B cell (primary cell): ENCODE data around the gene QKI. TPM values are rescaled to one million over a fixed set of nuclear protein-coding genes. Genes with fewer than 3 reads are reported as not detected.

Experiments
- ATAC-seq: fragments of 200-7000 bp; cut with Tn5 transposase; one replicate; pipeline ENCODE4 v1.10.0; 2021; ENCODE audit warnings: low read depth, mild to moderate bottlenecking, moderate number of reproducible peaks, moderate library complexity
- CTCF ChIA-PET: fragments of 350-600 bp; sonication (Branson Sonifier 250); formaldehyde crosslinking; loops from one replicate; lab custom pipeline; 2021; ENCODE audit warnings: antibody characterized with exemption, inconsistent platforms; lab: Charles Lee
- POLR2A ChIA-PET: fragments of 350-600 bp; sonication (Branson Sonifier 250); formaldehyde crosslinking; loops from one replicate; lab custom pipeline; 2021; ENCODE audit warnings: antibody characterized with exemption; lab: Charles Lee
- DNase-seq: peaks from one replicate; pipeline ENCODE4 v3.0.0; 2013
- H2AFZ ChIP-seq: 2 replicates; pipeline ENCODE4 v1.6.1; 2012; ENCODE audit warnings: mild to moderate bottlenecking, low read depth, low read length; ENCODE audit not compliant: insufficient read depth, poor library complexity, severe bottlenecking
- H3K27ac ChIP-seq, 2 donors: 1 replicate in 1 of 2; 2 replicates in 1 of 2; pipeline ENCODE4 v1.5.1; 2012 to 2013; ENCODE audit warnings: low read length in 2 of 2, mild to moderate bottlenecking in 2 of 2, moderate library complexity in 1 of 2
- H3K27me3 ChIP-seq, 4 experiments: fragments of 200-600 bp in 1 of 4; sonication (generic) in 1 of 4; replicated peaks in 1 of 4; 1 replicate in 2 of 4; 2 replicates in 2 of 4; pipeline versions ENCODE4 v1.6.1 to v1.7.0; 2013 to 2016; ENCODE audit warnings: low read length in 3 of 4, mild to moderate bottlenecking in 2 of 4, mixed read lengths in 1 of 4, moderate library complexity in 1 of 4; ENCODE audit not compliant: insufficient read depth in 4 of 4, control insufficient read depth in 3 of 4; ENCODE audit errors: control extremely low read depth in 1 of 4
- H3K36me3 ChIP-seq, 2 experiments: replicated peaks in 1 of 2; 1 replicate in 1 of 2; 2 replicates in 1 of 2; pipeline versions ENCODE4 v1.6.1 to v1.7.1; 2013; ENCODE audit warnings: low read length in 1 of 2; ENCODE audit not compliant: insufficient read depth in 2 of 2, control insufficient read depth in 1 of 2; ENCODE audit errors: control extremely low read depth in 1 of 2, extremely low read depth in 1 of 2
- H3K4me1 ChIP-seq, 2 donors: fragments of 200-600 bp in 1 of 2; sonication (generic) in 1 of 2; 1 replicate in 1 of 2; 2 replicates in 1 of 2; pipeline versions ENCODE4 v1.5.1 to v1.6.1; 2013 to 2017; ENCODE audit warnings: low read length in 2 of 2; ENCODE audit not compliant: control insufficient read depth in 2 of 2, insufficient read depth in 2 of 2
- H3K4me2 ChIP-seq: replicated peaks from 2 replicates; pipeline ENCODE3; 2012; ENCODE audit warnings: mild to moderate bottlenecking, low read depth, low read length; ENCODE audit not compliant: poor library complexity, severe bottlenecking
- H3K4me3 ChIP-seq, 5 experiments: fragments of 200-600 bp in 1 of 5; sonication (generic) in 1 of 5; 1 replicate in 3 of 5; 2 replicates in 2 of 5; pipeline versions ENCODE4 v1.5.1 to v1.7.0; 2011 to 2016; ENCODE audit warnings: low read length in 4 of 5, mild to moderate bottlenecking in 4 of 5, low read depth in 2 of 5, control low read depth in 1 of 5, moderate library complexity in 1 of 5; ENCODE audit not compliant: insufficient read depth in 1 of 5; ENCODE audit errors: control extremely low read depth in 1 of 5, extremely low read depth in 1 of 5
- H3K79me2 ChIP-seq: fragments of 200-600 bp; sonication (generic); one replicate; pipeline ENCODE4 v1.6.0; 2016; ENCODE audit warnings: low read length; ENCODE audit not compliant: control insufficient read depth, insufficient read depth
- H3K9ac ChIP-seq: fragments of 200-600 bp; sonication (generic); 2 replicates; pipeline ENCODE4 v1.6.1; 2017; ENCODE audit warnings: mild to moderate bottlenecking, low read length, moderate library complexity
- H3K9me3 ChIP-seq, 3 donors: one replicate each; pipeline versions ENCODE4 v1.6.1 to v1.7.1; 2013; ENCODE audit warnings: low read length in 2 of 3; ENCODE audit not compliant: control insufficient read depth in 2 of 3, insufficient read depth in 1 of 3; ENCODE audit errors: control extremely low read depth in 1 of 3
- H4K20me1 ChIP-seq: 2 replicates; pipeline ENCODE4 v1.6.0; 2012; ENCODE audit warnings: mild to moderate bottlenecking, low read length; ENCODE audit not compliant: insufficient read depth, control insufficient read depth, poor library complexity, severe bottlenecking
- H3K27ac Mint-ChIP-seq: one replicate; pipeline ENCODE4 v1.8.0; 2021; ENCODE audit warnings: mixed read lengths
- H3K27me3 Mint-ChIP-seq: one replicate; pipeline ENCODE4 v1.8.0; 2021; ENCODE audit warnings: mixed read lengths
- H3K4me1 Mint-ChIP-seq: one replicate; pipeline ENCODE4 v1.8.0; 2021; ENCODE audit warnings: mixed read lengths
- H3K4me3 Mint-ChIP-seq: one replicate; pipeline ENCODE4 v1.8.0; 2021; ENCODE audit warnings: mixed read lengths
- H3K9me3 Mint-ChIP-seq: one replicate; pipeline ENCODE4 v1.8.0; 2022; ENCODE audit warnings: mixed read lengths; ENCODE audit not compliant: insufficient read depth
- CTCF ChIP-seq: fragments of 200-600 bp; IDR thresholded peaks from one replicate; pipeline ENCODE4 v1.8.0; 2022; ENCODE audit warnings: antibody characterized with exemption, mild to moderate bottlenecking
- EZH2 ChIP-seq: IDR thresholded peaks from 2 replicates; pipeline ENCODE4 v1.6.1; 2012; ENCODE audit warnings: borderline replicate concordance, low read depth, mild to moderate bottlenecking, moderate library complexity, low read length; ENCODE audit not compliant: insufficient read depth, poor library complexity, severe bottlenecking
- WGBS: methylation state at CpG from one replicate; pipeline ENCODE4 v1.1.5; 2013; ENCODE audit warnings: missing lambda C conversion rate; ENCODE audit not compliant: insufficient coverage; 5-methylcytosine and 5-hydroxymethylcytosine counted together
- intact Hi-C: fragments of 100-400 bp; cut with micrococcal nuclease; formaldehyde crosslinking; loops from one replicate; pipeline ENCODE4 v1.10.0; 2022
- polyA plus RNA-seq: library from polyadenylated mRNA; depleted of rRNA; stranded (reverse); fragments of >200 nt; gene quantifications from 2 replicates; pipeline ENCODE4 v1.2.3, GENCODE V29; 2012
- total RNA-seq, 2 donors: library from RNA; stranded (reverse); fragments of 120-200 nt in 1 of 2; gene quantifications; 1 replicate in 1 of 2; 2 replicates in 1 of 2; pipeline versions ENCODE4 v1.2.3 to v1.2.4, GENCODE V29; 2013 to 2022

The QKI gene
- total and polyA plus RNA-seq, 2 donors (not counting 1 experiment from before 2014, with no cell fraction given), result 38.8 to 79.5 TPM

GRCh38 chr6:163435023-163435422 is 20.5 kb downstream of the QKI start:
- Histone ChIP-seq H3K4me2 (no peak overlapping the region), H3K9ac (no peak overlapping the region), H3K27ac (no peak overlapping the region), H3K79me2 (peaks cover 95% of the 10 kb centered on the region), H3K27me3 (no peaks in the 10 kb centered on the region), H3K9me3 (no peaks in the 10 kb centered on the region), H2AFZ (no peak overlapping the region), H4K20me1 (peaks cover 43% of the 10 kb centered on the region), H3K4me3 (no peak overlapping the region), H3K4me1 (peaks cover 4 to 13% of the 10 kb centered on the region in 2 donors), H3K36me3 (no peaks in the 10 kb centered on the region)
- intact Hi-C loops, result no loop called here
- no peaks in the 10 kb centered on the region for H3K27me3 Mint-ChIP-seq
- no peak overlapping the region for H3K27ac Mint-ChIP-seq
- no peaks in the 10 kb centered on the region for H3K9me3 Mint-ChIP-seq
- ChIA-PET POLR2A (no interaction called here), CTCF (no interaction called here)
- H3K4me1 Mint-ChIP-seq, result peaks cover 62% of the 10 kb centered on the region
- DNase-seq, result no peak
- 83% methylated on average over 1 of the region's 4 CpGs for WGBS
- no peak for TF ChIP-seq CTCF
- TF ChIP-seq EZH2, result no peak
- H3K4me3 Mint-ChIP-seq, result no peak overlapping the region
- ATAC-seq, result no peak

- Histone ChIP-seq H3K27me3 (no peaks in the 10 kb centered on the region), H2AFZ (no peak overlapping the region), H3K36me3 (no peaks in the 10 kb centered on the region), H3K4me3 (no peak overlapping the region), H3K9ac (no peak overlapping the region), H3K4me1 (peaks cover 4 to 13% of the 10 kb centered on the region in 2 donors), H3K27ac (no peak overlapping the region), H3K9me3 (no peaks in the 10 kb centered on the region), H3K4me2 (no peak overlapping the region), H3K79me2 (peaks cover 93% of the 10 kb centered on the region), H4K20me1 (peaks cover 59% of the 10 kb centered on the region)
- TF ChIP-seq CTCF (no peak), EZH2 (no peak)
- no CpG with 5 or more reads among the region's 3 CpGs for WGBS
- peaks cover 64% of the 10 kb centered on the region for H3K4me1 Mint-ChIP-seq
- CTCF ChIA-PET, result interaction anchor here (0.6 to 1.2 kb wide), 5 partner anchors 10 to 266 kb away, joined by 3 read pairs; no protein-coding TSS in a partner anchor
- intact Hi-C loops, result no loop called here
- H3K27me3 Mint-ChIP-seq, result no peaks in the 10 kb centered on the region
- no peak for ATAC-seq
- POLR2A ChIA-PET, result no interaction called here
- H3K9me3 Mint-ChIP-seq, result no peaks in the 10 kb centered on the region
- no peak for DNase-seq
- H3K4me3 Mint-ChIP-seq, result peak overlapping the region; percentile 14
- no peak overlapping the region for H3K27ac Mint-ChIP-seq
These were observed 22.3 kb downstream of the QKI start for GRCh38 chr6:163436843-163437242.
